HepG2 (cell line): ENCODE results near the gene TMEM117. TPM values are rescaled to one million over a fixed set of nuclear protein-coding genes. Genes with fewer than 3 reads are reported as not detected.

Experiments
- CREBL2 ChIP-seq: sonication (generic); formaldehyde crosslinking; IDR thresholded peaks from 2 replicates; pipeline ENCODE4 v1.8.1; 2023; ENCODE audit warnings: missing genetic modification reagents, mild to moderate bottlenecking, borderline replicate concordance
- EZH2 ChIP-seq: conservative IDR thresholded peaks from 2 replicates; pipeline ENCODE4 v1.6.1; 2012; ENCODE audit warnings: mild to moderate bottlenecking, low read depth, low read length, moderate library complexity
- FOXK2 ChIP-seq: fragments of 450-650 bp; IDR thresholded peaks from 2 replicates; pipeline ENCODE4 v1.6.1; 2016
- HNRNPK ChIP-seq: fragments of 200-400 bp; formaldehyde crosslinking; IDR thresholded peaks from 2 replicates; pipeline ENCODE4 v1.6.1; 2018; ENCODE audit warnings: low read length, low read depth, moderate library complexity, mild to moderate bottlenecking; ENCODE audit not compliant: poor library complexity, severe bottlenecking
- KDM6A ChIP-seq: IDR thresholded peaks from 2 replicates; pipeline ENCODE4 v1.6.1; 2016; ENCODE audit warnings: low read depth
- MATR3 ChIP-seq: sonication (generic); formaldehyde crosslinking; IDR thresholded peaks from 2 replicates; pipeline ENCODE4 v1.4.0; 2020; ENCODE audit warnings: missing genetic modification reagents
- MED13 ChIP-seq: sonication (generic); formaldehyde crosslinking; IDR thresholded peaks from 2 replicates; pipeline ENCODE4 v1.5.0; 2020; ENCODE audit warnings: missing genetic modification reagents
- NBN ChIP-seq: fragments of 450-650 bp; conservative IDR thresholded peaks from 2 replicates; pipeline ENCODE4 v1.6.1; 2017
- NCOR1 ChIP-seq: fragments of 200-600 bp; sonication (generic); IDR thresholded peaks from 2 replicates; pipeline ENCODE4 v1.7.0; 2017; ENCODE audit warnings: antibody characterized with exemption, low read length, borderline replicate concordance
- NPAS2 ChIP-seq: sonication (generic); formaldehyde crosslinking; IDR thresholded peaks from 2 replicates; pipeline ENCODE4 v1.8.0; 2022; ENCODE audit warnings: mild to moderate bottlenecking, missing genetic modification reagents, borderline replicate concordance
- PHF20 ChIP-seq: sonication (generic); formaldehyde crosslinking; IDR thresholded peaks from 2 replicates; pipeline ENCODE4 v1.5.0; 2020; ENCODE audit warnings: mild to moderate bottlenecking, missing genetic modification reagents
- PREB ChIP-seq: sonication (generic); formaldehyde crosslinking; IDR thresholded peaks from 2 replicates; pipeline ENCODE4 v1.4.0; 2020; ENCODE audit warnings: missing genetic modification reagents
- REXO4 ChIP-seq: sonication (generic); formaldehyde crosslinking; IDR thresholded peaks from 2 replicates; pipeline ENCODE4 v1.8.0; 2022; ENCODE audit warnings: missing genetic modification reagents, mild to moderate bottlenecking, borderline replicate concordance
- SNAPC5 ChIP-seq: sonication (generic); formaldehyde crosslinking; IDR thresholded peaks from 2 replicates; pipeline ENCODE4 v1.8.1; 2023; ENCODE audit warnings: mild to moderate bottlenecking, missing genetic modification reagents, borderline replicate concordance
- TBX3 ChIP-seq: fragments of 450-650 bp; IDR thresholded peaks from 2 replicates; pipeline ENCODE4 v1.6.1; 2017; ENCODE audit warnings: antibody characterized with exemption, mild to moderate bottlenecking, inconsistent platforms, borderline replicate concordance
- TCF12 ChIP-seq, 2 experiments: fragments of 450-650 bp in 1 of 2; sonication (generic) in 1 of 2; formaldehyde crosslinking in 1 of 2; IDR thresholded peaks; 2 replicates each; pipeline versions ENCODE4 v1.6.1 to v1.8.0; 2017 to 2022; ENCODE audit warnings: antibody characterized with exemption in 1 of 2, mild to moderate bottlenecking in 1 of 2, missing genetic modification reagents in 1 of 2, moderate library complexity in 1 of 2
- U2AF1 ChIP-seq: fragments of 200-400 bp; formaldehyde crosslinking; optimal IDR thresholded peaks from 2 replicates; pipeline ENCODE3; 2017; ENCODE audit warnings: mild to moderate bottlenecking, low read depth, low read length
- ZBTB3 ChIP-seq: sonication (generic); formaldehyde crosslinking; IDR thresholded peaks from 2 replicates; pipeline ENCODE4 v1.4.0; 2020; ENCODE audit warnings: low read depth, mild to moderate bottlenecking, moderate library complexity, missing genetic modification reagents, borderline replicate concordance
- ZKSCAN5 ChIP-seq: sonication (generic); formaldehyde crosslinking; IDR thresholded peaks from 2 replicates; pipeline ENCODE4 v1.5.1; 2020; ENCODE audit warnings: mild to moderate bottlenecking, missing genetic modification reagents
- ZNF142 ChIP-seq: sonication (generic); formaldehyde crosslinking; IDR thresholded peaks from 2 replicates; pipeline ENCODE4 v1.4.0; 2020; ENCODE audit warnings: missing genetic modification reagents
- ZNF274 ChIP-seq: sonication (generic); formaldehyde crosslinking; IDR thresholded peaks from 2 replicates; pipeline ENCODE4 v1.5.1; 2020; ENCODE audit warnings: mild to moderate bottlenecking, missing genetic modification reagents
- ZNF557 ChIP-seq: sonication (generic); formaldehyde crosslinking; IDR thresholded peaks from 2 replicates; pipeline ENCODE4 v1.4.0; 2020; ENCODE audit warnings: missing genetic modification reagents
- ZNF589 ChIP-seq: sonication (generic); formaldehyde crosslinking; conservative IDR thresholded peaks from 2 replicates; pipeline ENCODE4 v1.8.0; 2022; ENCODE audit warnings: mild to moderate bottlenecking, moderate library complexity, missing genetic modification reagents
- polyA plus RNA-seq, 8 experiments: library from polyadenylated mRNA; depleted of rRNA in 3 of 8; stranded (reverse) in 7 of 8; unstranded in 1 of 8; fragments of >200 nt; fragmentation: Illumina TruSeq in 4 of 8; extraction: Trizol in 4 of 8; gene quantifications; 2 replicates each; pipeline versions ENCODE4 v1.2.1 to v1.2.3, GENCODE V29; 2011 to 2016; ENCODE audit warnings: low read depth in 4 of 8, missing spikeins in 1 of 8, mixed read lengths in 1 of 8; ENCODE audit not compliant: insufficient read depth in 1 of 8
- total RNA-seq, 5 experiments: library from RNA; depleted of rRNA; stranded (reverse); fragments of >200 nt; fragmentation: Illumina TruSeq; extraction: Trizol; gene quantifications; 2 replicates each; pipeline ENCODE4 v1.2.3, GENCODE V29; 2016; ENCODE audit warnings: low read depth in 1 of 5

Gene TMEM117
- total and polyA plus RNA-seq, 2 of the 13 experiments (the other 11 are each of a cell fraction or from before 2014, with no cell fraction given) = 2.8 to 8.5 TPM

GRCh38 chr12:43805860-43806736 is 29.8 kb upstream of the TMEM117 start, which contains the start of gene TWF1 (continued):
- TF ChIP-seq PREB (CRISPR knock-in tag) (no peak), TCF12 (IDR thresholded peaks at IDR 0.05) (no peak), TCF12 (CRISPR knock-in tag; IDR thresholded peaks at IDR 0.05) (no peak), U2AF1 (no peak), ZNF557 (CRISPR knock-in tag) (no peak), ZNF142 (CRISPR knock-in tag) (peak; percentile 28; the same call in 1 of the 2 replicates), NCOR1 (no peak), HNRNPK (no peak), ZKSCAN5 (CRISPR knock-in tag) (no peak), FOXK2 (no peak), NPAS2 (CRISPR knock-in tag) (no peak), ZNF274 (CRISPR knock-in tag) (peak; percentile 30; the same call in 1 of the 2 replicates), KDM6A (no peak), REXO4 (CRISPR knock-in tag) (0 out of 2 replicates have a peak, but pooled peaks have one; percentile 35), CREBL2 (CRISPR knock-in tag) (no peak), PHF20 (CRISPR knock-in tag) (peak; percentile 86), EZH2 (no peak), NBN (no peak), TBX3 (no peak), SNAPC5 (no peak), ZNF589 (CRISPR knock-in tag) (no peak), MATR3 (CRISPR knock-in tag) (no peak), ZBTB3 (no peak; the same call in 1 of the 2 replicates), MED13 (CRISPR knock-in tag) (peak; percentile 29; the same call in 1 of the 2 replicates)
